HG03280 (cell line): ENCODE measurements around the gene TFEC.

Experiments used
- ATAC-seq: cut with Tn5 transposase; IDR thresholded peaks from one replicate; pipeline ENCODE4 v1.9.1; 2021; ENCODE audit warnings: mild to moderate bottlenecking, moderate library complexity; ENCODE audit not compliant: unreplicated experiment

The TFEC gene

GRCh38 chr7:115995701-115996100 is 34.9 kb downstream of the TFEC start:
- no peak for ATAC-seq

GRCh38 chr7:115988401-115988800 is 42.2 kb downstream of the TFEC start:
- ATAC-seq, result no peak

- ATAC-seq, result no peak
These were observed 43.1 kb downstream of the TFEC start for GRCh38 chr7:115987486-115987885.

GRCh38 chr7:115984105-115984504 is 46.5 kb downstream of the TFEC start:
- ATAC-seq, result no peak

GRCh38 chr7:115980159-115980558 is 50.4 kb downstream of the TFEC start:
- no peak for ATAC-seq

GRCh38 chr7:115976651-115977050 is 53.9 kb downstream of the TFEC start:
- no peak for ATAC-seq

- no peak for ATAC-seq
These were observed 54.8 kb downstream of the TFEC start for GRCh38 chr7:115975766-115976165.

- no peak for ATAC-seq
These were observed 57.2 kb downstream of the TFEC start for GRCh38 chr7:115973406-115973805.

- ATAC-seq, result no peak
These were observed 59.1 kb downstream of the TFEC start for GRCh38 chr7:115971506-115971905.

- no peak for ATAC-seq
These were observed 62.0 kb downstream of the TFEC start for GRCh38 chr7:115968596-115968995.

- ATAC-seq, result no peak
These were observed 62.4 kb downstream of the TFEC start for GRCh38 chr7:115968171-115968570.

GRCh38 chr7:115965796-115966475 is 64.6 kb downstream of the TFEC start:
- no peak for ATAC-seq

- no peak for ATAC-seq
These were observed 65.3 kb downstream of the TFEC start for GRCh38 chr7:115965236-115965635.

GRCh38 chr7:115964799-115965198 is 65.8 kb downstream of the TFEC start:
- no peak for ATAC-seq

GRCh38 chr7:115962340-115962739 is 68.2 kb downstream of the TFEC start:
- ATAC-seq, result no peak

- no peak for ATAC-seq
These were observed 76.8 kb downstream of the TFEC start for GRCh38 chr7:115953592-115954255.

- ATAC-seq, result no peak
These were observed 77.7 kb downstream of the TFEC start for GRCh38 chr7:115952832-115953231.

- no peak for ATAC-seq
These were observed 79.0 kb downstream of the TFEC start for GRCh38 chr7:115951547-115951946.

GRCh38 chr7:115941703-115942268 is 88.8 kb downstream of the TFEC start:
- ATAC-seq, result no peak

- no peak for ATAC-seq
These were observed 90.0 kb downstream of the TFEC start for GRCh38 chr7:115940460-115941060.

- no peak for ATAC-seq
These were observed 92.6 kb downstream of the TFEC start for GRCh38 chr7:115937960-115938359.

GRCh38 chr7:115933471-115933870 is 97.1 kb downstream of the TFEC start:
- ATAC-seq, result no peak
